CD4-positive, alpha-beta memory T cell (primary cell): ENCODE results near the gene AKT2. TPM values are rescaled to one million over a fixed set of nuclear protein-coding genes. Genes with fewer than 3 reads are reported as not detected.

Source experiments
- CTCF ChIA-PET: fragments of 350-600 bp; sonication (Branson Sonifier 250); formaldehyde crosslinking; loops from one replicate; lab custom pipeline; 2021; ENCODE audit warnings: inconsistent platforms; ENCODE audit not compliant: partially characterized antibody; lab: Charles Lee
- POLR2A ChIA-PET: fragments of 350-600 bp; sonication (Branson Sonifier 250); formaldehyde crosslinking; loops from one replicate; lab custom pipeline; 2021; ENCODE audit not compliant: partially characterized antibody; lab: Charles Lee
- DNase-seq, 5 donors: peaks; one replicate each; pipeline versions ENCODE4 v3.0.0 to v3.0.0-alpha.2; 2020 to 2022; ENCODE audit warnings: mixed read lengths in 1 of 5
- H3K27ac ChIP-seq: one replicate; pipeline ENCODE4 v1.7.0; 2013; ENCODE audit warnings: low read depth, low read length
- H3K27me3 ChIP-seq: 2 replicates; pipeline ENCODE4 v1.7.0; 2013; ENCODE audit warnings: mild to moderate bottlenecking, low read length, moderate library complexity; ENCODE audit not compliant: insufficient read depth
- H3K36me3 ChIP-seq: 2 replicates; pipeline ENCODE4 v1.7.0; 2013; ENCODE audit warnings: mild to moderate bottlenecking, low read length, moderate library complexity; ENCODE audit not compliant: insufficient read depth
- H3K4me1 ChIP-seq: 2 replicates; pipeline ENCODE4 v1.7.0; 2013; ENCODE audit warnings: mild to moderate bottlenecking, low read length, moderate library complexity; ENCODE audit not compliant: insufficient read depth
- H3K4me3 ChIP-seq, 2 donors: one replicate each; pipeline ENCODE4 v1.7.0; 2013; ENCODE audit warnings: low read length in 2 of 2, mild to moderate bottlenecking in 1 of 2
- H3K9me3 ChIP-seq, 2 donors: one replicate each; pipeline ENCODE4 v1.7.0; 2013; ENCODE audit warnings: low read length in 2 of 2, control low read depth in 1 of 2; ENCODE audit not compliant: control insufficient read depth in 1 of 2
- H3K27ac Mint-ChIP-seq, 7 donors: one replicate each; pipeline ENCODE4 v1.8.0; 2020 to 2021; ENCODE audit warnings: mixed read lengths in 7 of 7, mild to moderate bottlenecking in 6 of 7, inconsistent platforms in 3 of 7, moderate library complexity in 3 of 7
- H3K27me3 Mint-ChIP-seq, 2 donors: one replicate each; pipeline ENCODE4 v1.8.0; 2020 to 2021; ENCODE audit warnings: mixed read lengths in 2 of 2
- H3K36me3 Mint-ChIP-seq, 2 donors: one replicate each; pipeline ENCODE4 v1.8.0; 2020 to 2021; ENCODE audit warnings: mixed read lengths in 2 of 2, inconsistent platforms in 1 of 2, mild to moderate bottlenecking in 1 of 2
- H3K4me1 Mint-ChIP-seq, 4 donors: one replicate each; pipeline ENCODE4 v1.8.0; 2020 to 2021; ENCODE audit warnings: mixed read lengths in 4 of 4, mild to moderate bottlenecking in 1 of 4
- H3K4me3 Mint-ChIP-seq, 8 donors: one replicate each; pipeline ENCODE4 v1.8.0; 2020 to 2021; ENCODE audit warnings: mixed read lengths in 8 of 8, mild to moderate bottlenecking in 7 of 8, moderate library complexity in 6 of 8, inconsistent platforms in 3 of 8
- H3K9me3 Mint-ChIP-seq, 8 donors: one replicate each; pipeline ENCODE4 v1.8.0; 2020 to 2021; ENCODE audit warnings: mixed read lengths in 8 of 8, mild to moderate bottlenecking in 5 of 8, inconsistent platforms in 3 of 8, moderate library complexity in 1 of 8
- intact Hi-C: fragments of 100-400 bp; cut with micrococcal nuclease; formaldehyde crosslinking; loops from one replicate; pipeline ENCODE4 v1.15.1; 2023
- polyA plus RNA-seq, 2 donors: library from polyadenylated mRNA; unstranded; fragments of 300-500 nt; fragmentation: Illumina TruSeq; gene quantifications; one replicate each; pipeline ENCODE4 v1.2.3, GENCODE V29; 2021
- total RNA-seq, 2 experiments: library from RNA; stranded (reverse); gene quantifications; one replicate each; pipeline ENCODE4 v1.2.3, GENCODE V29; 2021

Gene AKT2
- total and polyA plus RNA-seq, 4 experiments from 2014 or later: 10.6 to 180 (median 97.8) TPM

DNA sequence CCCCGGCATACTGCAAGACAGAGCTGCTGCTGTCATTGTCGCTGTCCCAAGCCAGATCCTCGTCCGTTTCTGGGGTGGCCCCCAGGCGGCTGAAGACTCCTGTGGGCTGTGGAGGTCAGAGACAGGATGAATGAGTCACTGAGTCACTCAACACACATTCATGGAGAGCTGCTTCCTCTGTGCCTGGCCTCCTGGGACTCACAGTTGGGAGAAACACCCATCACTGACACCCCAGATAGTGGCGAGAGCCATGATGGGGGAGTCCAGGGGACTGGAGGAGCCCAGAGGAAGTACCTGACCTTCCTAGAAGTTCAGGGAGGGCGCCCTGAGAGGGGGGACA lies 37.1 kb upstream of the AKT2 start:
- Mint-ChIP-seq H3K36me3 (peaks cover 38 to 67% of the 10 kb centered on the region in 2 donors), H3K4me1 (no peaks in the 10 kb centered on the region), H3K9me3 (no peaks in the 10 kb centered on the region), H3K4me3 (no peak overlapping the region), H3K27ac (no peak overlapping the region), H3K27me3 (no peaks in the 10 kb centered on the region)
- H3K27ac ChIP-seq: no peak overlapping the region
- intact Hi-C loops: no loop called here
- no peak for DNase-seq
- ChIA-PET POLR2A (no interaction called here), CTCF (no interaction called here)
- no peaks in the 10 kb centered on the region for H3K27me3 ChIP-seq
- no peaks in the 10 kb centered on the region for H3K4me1 ChIP-seq
- H3K4me3 ChIP-seq: no peak overlapping the region
- peaks cover 44% of the 10 kb centered on the region for H3K36me3 ChIP-seq
- no peaks in the 10 kb centered on the region for H3K9me3 ChIP-seq

DNA sequence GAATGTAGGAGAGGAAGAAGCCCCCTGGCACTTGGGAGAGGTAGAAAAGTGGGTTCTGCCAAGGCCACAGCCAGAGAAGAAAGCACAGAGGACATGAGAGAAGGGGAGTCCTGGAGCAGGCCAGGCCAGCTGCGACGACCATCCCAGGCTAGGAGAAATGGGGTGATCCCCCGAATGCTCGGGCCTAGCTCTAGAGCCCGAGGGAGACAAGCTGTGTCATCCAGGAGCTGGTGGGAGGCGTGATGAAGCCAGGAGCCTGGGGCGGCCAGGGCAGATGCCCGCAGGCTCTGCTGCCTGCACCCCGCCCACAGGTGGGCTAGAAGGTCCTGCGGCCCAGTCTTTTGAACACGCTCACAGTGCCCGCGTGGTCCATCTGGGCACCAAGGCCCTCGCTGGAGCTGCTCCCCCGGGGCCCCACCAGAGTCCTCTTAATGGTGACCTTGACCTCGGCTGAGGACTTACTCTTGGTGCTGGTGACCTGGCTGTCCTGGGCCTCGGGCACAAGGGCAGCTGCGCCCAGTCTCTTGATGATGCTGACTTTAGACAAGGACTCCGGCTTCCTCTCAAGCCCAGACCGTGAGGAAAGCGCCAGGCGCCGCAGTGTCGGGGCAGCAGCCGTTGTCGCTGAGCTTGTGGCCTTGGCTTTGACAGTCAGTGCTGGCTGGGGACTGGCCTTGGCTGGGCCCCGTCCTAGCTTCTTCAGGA lies 36.6 kb upstream of the AKT2 start:
- no peak overlapping the region for H3K27ac Mint-ChIP-seq
- no peaks in the 10 kb centered on the region for H3K9me3 Mint-ChIP-seq
- H3K4me1 ChIP-seq: no peaks in the 10 kb centered on the region
- intact Hi-C loops: no loop called here
- H3K27me3 Mint-ChIP-seq: no peaks in the 10 kb centered on the region
- no peaks in the 10 kb centered on the region for H3K4me1 Mint-ChIP-seq
- DNase-seq: no peak
- peaks cover 44% of the 10 kb centered on the region for H3K36me3 ChIP-seq
- ChIA-PET CTCF (no interaction called here), POLR2A (no interaction called here)
- H3K27me3 ChIP-seq: no peaks in the 10 kb centered on the region
- H3K4me3 ChIP-seq: no peak overlapping the region
- H3K4me3 Mint-ChIP-seq: no peak overlapping the region
- H3K36me3 Mint-ChIP-seq: peaks cover 39 to 67% of the 10 kb centered on the region in 2 donors
- H3K9me3 ChIP-seq: no peaks in the 10 kb centered on the region
- no peak overlapping the region for H3K27ac ChIP-seq

DNA sequence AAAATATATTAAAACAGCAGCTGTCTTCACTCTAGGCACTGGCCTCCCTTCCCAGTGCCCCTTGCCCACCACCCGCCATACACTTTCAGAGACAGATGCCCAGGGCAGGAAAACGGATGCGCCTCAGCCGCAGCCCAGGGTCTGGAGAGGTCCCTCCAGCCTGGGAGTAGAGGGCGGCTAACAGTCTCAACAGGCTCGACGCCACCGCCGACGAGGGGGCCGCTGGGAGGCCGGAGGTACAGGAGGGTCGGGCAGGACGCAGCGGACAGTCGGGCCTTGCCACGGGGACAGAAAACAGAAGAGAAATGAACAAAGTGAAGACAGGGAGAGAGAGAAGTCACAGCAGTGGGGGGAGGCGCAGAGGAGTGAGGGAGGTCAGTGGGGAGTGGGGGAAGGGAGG lies 35.9 kb upstream of the AKT2 start:
- intact Hi-C loops: no loop called here
- H3K9me3 ChIP-seq: no peaks in the 10 kb centered on the region
- no peak overlapping the region for H3K4me3 ChIP-seq
- H3K4me1 ChIP-seq: no peaks in the 10 kb centered on the region
- no peaks in the 10 kb centered on the region for H3K27me3 ChIP-seq
- no peak overlapping the region for H3K4me3 Mint-ChIP-seq
- peaks cover 33 to 64% of the 10 kb centered on the region in 2 donors for H3K36me3 Mint-ChIP-seq
- POLR2A ChIA-PET: no interaction called here
- CTCF ChIA-PET: no interaction called here
- H3K27me3 Mint-ChIP-seq: no peaks in the 10 kb centered on the region
- H3K27ac ChIP-seq: no peak overlapping the region
- peaks cover 39% of the 10 kb centered on the region for H3K36me3 ChIP-seq
- no peak for DNase-seq
- no peaks in the 10 kb centered on the region for H3K9me3 Mint-ChIP-seq
- H3K4me1 Mint-ChIP-seq: no peaks in the 10 kb centered on the region
- no peak overlapping the region for H3K27ac Mint-ChIP-seq

DNA sequence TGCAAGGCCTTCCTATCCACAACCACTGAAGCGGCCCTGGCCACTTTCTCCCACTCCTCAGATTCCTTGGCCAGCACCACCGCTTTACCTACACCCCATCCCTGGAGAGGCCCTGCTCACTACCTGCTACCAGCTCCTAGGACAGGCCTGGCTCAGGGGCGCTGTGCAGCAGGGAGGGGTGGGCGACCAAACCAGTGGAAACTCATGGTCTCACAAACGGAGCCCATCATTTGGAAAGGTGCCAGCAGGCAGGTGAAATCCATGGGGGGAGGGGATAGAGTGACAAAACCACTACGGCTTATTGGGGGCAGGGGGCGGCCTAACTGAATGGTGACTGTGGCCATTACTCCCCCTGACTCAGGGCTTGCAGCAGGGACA lies 35.4 kb upstream of the AKT2 start:
- intact Hi-C loops: no loop called here
- H3K27me3 ChIP-seq: no peaks in the 10 kb centered on the region
- peaks cover 28 to 59% of the 10 kb centered on the region in 2 donors for H3K36me3 Mint-ChIP-seq
- no peak overlapping the region for H3K4me3 Mint-ChIP-seq
- ChIA-PET POLR2A (no interaction called here), CTCF (no interaction called here)
- H3K27ac ChIP-seq: no peak overlapping the region
- H3K9me3 ChIP-seq: no peaks in the 10 kb centered on the region
- H3K4me1 ChIP-seq: no peaks in the 10 kb centered on the region
- H3K36me3 ChIP-seq: peaks cover 34% of the 10 kb centered on the region
- no peak overlapping the region for H3K27ac Mint-ChIP-seq
- H3K4me3 ChIP-seq: no peak overlapping the region
- no peaks in the 10 kb centered on the region for H3K9me3 Mint-ChIP-seq
- no peaks in the 10 kb centered on the region for H3K27me3 Mint-ChIP-seq
- DNase-seq: no peak
- H3K4me1 Mint-ChIP-seq: no peaks in the 10 kb centered on the region

DNA sequence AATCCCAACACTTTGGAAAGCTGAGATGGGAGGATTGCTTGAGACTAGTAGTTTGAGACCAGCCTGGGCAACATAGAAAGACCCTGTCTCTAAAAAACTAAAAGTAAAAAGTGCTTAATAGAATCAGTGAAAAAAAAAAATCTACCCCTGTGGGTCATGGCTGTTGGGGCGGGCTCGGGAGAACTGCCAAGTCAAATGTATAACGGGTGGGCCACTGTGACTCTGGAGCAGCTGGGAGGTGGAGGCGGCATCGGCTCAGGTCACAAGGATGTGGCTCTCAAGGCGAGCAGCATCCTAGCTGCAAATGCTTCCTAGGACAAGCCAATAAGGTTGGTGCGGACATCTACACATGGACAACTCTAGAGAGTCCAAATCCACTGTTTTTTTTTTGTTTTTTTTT lies 32.2 kb upstream of the AKT2 start:
- Histone ChIP-seq H3K4me3 (no peak overlapping the region), H3K27ac (no peak overlapping the region), H3K4me1 (no peaks in the 10 kb centered on the region), H3K27me3 (no peaks in the 10 kb centered on the region), H3K36me3 (peaks cover 12% of the 10 kb centered on the region), H3K9me3 (no peaks in the 10 kb centered on the region)
- peak overlapping the region in 1 of 7 donors; percentile 75 for H3K27ac Mint-ChIP-seq
- no peaks in the 10 kb centered on the region for H3K9me3 Mint-ChIP-seq
- intact Hi-C loops: no loop called here
- DNase-seq: no peak
- ChIA-PET POLR2A (no interaction called here), CTCF (interaction anchor here (2.2 kb wide), 1 partner anchor 12 kb away, joined by 5 read pairs; no protein-coding TSS in a partner anchor)
- H3K36me3 Mint-ChIP-seq: peaks cover 7 to 35% of the 10 kb centered on the region in 2 donors
- no peaks in the 10 kb centered on the region for H3K4me1 Mint-ChIP-seq
- no peaks in the 10 kb centered on the region for H3K27me3 Mint-ChIP-seq
- no peak overlapping the region for H3K4me3 Mint-ChIP-seq

DNA sequence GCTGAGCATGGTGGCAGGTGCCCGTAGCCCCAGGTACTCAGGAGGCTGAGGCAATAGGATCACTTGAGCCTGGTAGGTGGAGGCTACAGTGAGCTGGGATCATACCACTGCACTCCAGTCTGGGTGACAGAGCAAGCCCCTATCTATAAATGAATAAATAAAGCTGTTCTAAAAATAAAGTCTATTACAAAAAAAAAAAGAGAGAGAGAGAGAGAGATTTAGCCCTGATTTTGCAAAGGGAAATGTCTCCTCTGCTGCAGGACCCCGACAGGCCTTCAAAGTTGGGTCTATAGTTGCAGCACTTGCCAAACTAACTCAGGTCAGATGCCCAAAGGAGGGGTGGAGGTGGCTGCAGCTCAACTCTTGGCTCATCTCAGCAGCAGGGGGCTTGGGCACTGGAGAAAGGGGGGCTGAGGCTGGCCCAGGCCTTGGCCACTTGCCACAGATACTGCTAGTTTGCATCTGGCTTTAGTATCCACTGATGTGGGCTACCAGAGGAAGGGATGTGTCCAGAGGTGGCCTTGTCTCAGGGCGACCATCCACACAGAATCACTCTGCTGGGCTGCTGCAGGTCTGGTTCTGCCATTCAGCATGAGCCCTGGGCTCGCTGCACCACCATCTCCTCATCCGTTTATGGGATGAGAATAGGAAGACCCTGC lies 30.8 kb upstream of the AKT2 start:
- Histone ChIP-seq H3K36me3 (no peaks in the 10 kb centered on the region), H3K9me3 (no peaks in the 10 kb centered on the region), H3K27me3 (no peaks in the 10 kb centered on the region), H3K27ac (no peak overlapping the region), H3K4me1 (no peaks in the 10 kb centered on the region), H3K4me3 (no peak overlapping the region)
- Mint-ChIP-seq H3K36me3 (peaks cover 4 to 23% of the 10 kb centered on the region in 2 donors), H3K4me3 (no peak overlapping the region), H3K27ac (no peak overlapping the region), H3K9me3 (no peaks in the 10 kb centered on the region), H3K27me3 (no peaks in the 10 kb centered on the region), H3K4me1 (no peaks in the 10 kb centered on the region)
- ChIA-PET CTCF (interaction anchor here (1.1 kb wide), 1 partner anchor 11 kb away, joined by 5 read pairs; no protein-coding TSS in a partner anchor), POLR2A (no interaction called here)
- no peak for DNase-seq
- intact Hi-C loops: no loop called here

DNA sequence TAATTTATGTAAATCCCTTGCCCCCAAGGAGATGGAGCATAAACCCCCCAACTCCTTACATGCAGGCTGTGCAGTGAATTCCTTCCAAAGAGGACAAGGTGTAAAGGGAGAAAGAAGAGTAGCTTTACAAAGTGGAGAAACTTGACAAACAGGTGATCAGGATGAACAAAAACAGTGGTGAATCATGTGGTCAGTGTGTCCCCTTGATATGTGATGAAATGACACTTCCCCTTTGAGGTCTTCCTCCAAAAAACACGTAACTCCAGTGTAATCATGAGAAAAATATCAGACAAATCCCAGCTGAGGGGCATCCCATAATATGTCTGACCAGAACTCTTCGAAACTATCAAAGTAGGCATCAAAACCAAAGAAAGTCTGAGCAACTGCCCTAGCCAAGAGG lies 29.5 kb upstream of the AKT2 start:
- no peak overlapping the region for H3K27ac Mint-ChIP-seq
- no peak overlapping the region for H3K27ac ChIP-seq
- POLR2A ChIA-PET: no interaction called here

More for the DNA sequence above, 29.5 kb upstream of the AKT2 start:
- peaks cover 4 to 12% of the 10 kb centered on the region in 2 donors for H3K36me3 Mint-ChIP-seq
- H3K4me1 Mint-ChIP-seq: no peaks in the 10 kb centered on the region
- Histone ChIP-seq H3K27me3 (no peaks in the 10 kb centered on the region), H3K36me3 (no peaks in the 10 kb centered on the region), H3K4me3 (no peak overlapping the region), H3K9me3 (no peaks in the 10 kb centered on the region), H3K4me1 (no peaks in the 10 kb centered on the region)
- no peaks in the 10 kb centered on the region for H3K9me3 Mint-ChIP-seq
- intact Hi-C loops: no loop called here
- H3K27me3 Mint-ChIP-seq: no peaks in the 10 kb centered on the region
- CTCF ChIA-PET: no interaction called here
- no peak for DNase-seq
- no peak overlapping the region for H3K4me3 Mint-ChIP-seq
